Measurements from ENCODE around the gene LRFN5. TPM values are rescaled to one million over a fixed set of nuclear protein-coding genes. Genes with fewer than 3 reads are reported as not detected.
"Not testable (repeated sequence)": the region's sequence is repeated elsewhere in the genome, so short reads cannot be mapped to it uniquely, and the experiment has no call there.

Gene LRFN5
- total RNA-seq (1 to 10 TPM in 2 of 4 donors, under 1 TPM in 2; 0.08 to 1.3 (median 0.69) TPM), polyA plus RNA-seq (under 1 TPM; 0.06 to 0.27 (median 0.13) TPM)
- long read RNA-seq, donor 1 = 0 reads
- long read RNA-seq, donor 2 = 0 reads

DNA sequence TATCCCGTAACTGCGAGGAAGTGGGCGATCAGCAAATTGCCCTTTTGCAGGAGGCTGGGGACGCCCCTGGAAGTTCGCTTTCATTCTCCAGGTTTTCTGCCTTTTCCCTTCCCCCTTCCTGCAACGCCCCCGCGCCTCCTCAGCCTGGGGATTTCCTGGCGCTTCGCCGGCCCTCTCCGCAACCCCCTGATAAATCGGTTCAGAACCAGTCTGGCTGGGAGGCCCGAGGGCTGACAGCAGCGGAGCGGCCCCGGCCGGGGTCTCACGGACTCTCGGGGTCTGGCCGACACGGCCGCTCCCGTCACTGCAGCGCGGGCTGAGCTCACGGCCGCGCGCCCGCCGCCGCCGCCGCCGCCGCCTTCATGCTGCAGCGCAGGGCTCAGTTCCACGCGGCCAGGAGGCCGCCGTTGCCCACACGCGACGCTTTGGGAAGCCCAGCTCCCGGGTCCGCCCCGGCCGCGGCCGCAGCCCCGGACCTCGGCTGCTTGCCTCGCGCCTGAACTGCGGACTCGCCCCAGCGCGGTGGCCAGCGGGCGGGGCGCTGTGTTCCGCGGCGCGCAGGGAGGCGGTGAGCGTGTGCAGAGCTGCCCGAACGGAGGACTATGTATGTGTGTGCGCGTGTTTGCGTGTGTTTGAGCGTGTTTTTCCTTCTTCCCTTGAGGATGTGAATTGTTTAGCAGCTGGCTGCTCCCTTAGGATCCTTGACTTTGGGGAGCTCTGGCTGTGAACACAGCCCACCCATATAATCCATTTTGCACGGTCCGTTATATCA lies at the start of gene LRFN5:
Gene LRFN5 (plus strand): TSS at position 345 of the 772 bp plus-strand sequence.
- H3K27me3 ChIP-seq (ENCODE audit: insufficient read depth in 3 of 3, low read length in 2 of 3) = peaks cover 5 to 64% (median 25%) of the 10 kb centered on the region in 3 donors
- intact Hi-C loops (cut with DNase I) = no loop called here
- peak; percentile 36 to 66 (median 62) for ATAC-seq
- H3K4me1 ChIP-seq = no peaks in the 10 kb centered on the region
- no peak within 1 kb of the TSS for H3K27ac ChIP-seq
- no peak for TF ChIP-seq CTCF (IDR thresholded peaks at IDR 0.05)
- 0 to 1% (median 0%) methylated on average over 53 to 76 of the region's 76 CpGs for WGBS, 3 donors
- DNase-seq = peak; percentile 36 to 54
- no peaks in the 10 kb centered on the region for H3K36me3 ChIP-seq (ENCODE audit: insufficient read depth in 1 of 2, low read depth in 1 of 2)
- H3K4me3 ChIP-seq = peak within 1 kb of the TSS; percentile 64
- no peaks in the 10 kb centered on the region for H3K9me3 ChIP-seq

GRCh38 chr14:41558490-41558889 lies 48.2 kb upstream of the LRFN5 start:
- no peak overlapping the region for H3K4me3 ChIP-seq

GRCh38 chr14:41566864-41567263 lies 39.8 kb upstream of the LRFN5 start:
- DNase-seq; ATAC-seq; H3K4me3 ChIP-seq; H3K36me3 ChIP-seq (ENCODE audit: insufficient read depth in 1 of 2, low read depth in 1 of 2); H3K9me3 ChIP-seq; H3K27me3 ChIP-seq (ENCODE audit: insufficient read depth in 3 of 3, low read length in 2 of 3); intact Hi-C loops (cut with DNase I); H3K4me1 ChIP-seq; H3K27ac ChIP-seq: not testable (repeated sequence)
- 94 to 100% (median 100%) methylated on average over 2 to 3 of the region's 3 CpGs for whole genome bisulfite sequencing, 3 donors

More at GRCh38 chr14:41558490-41558889, 48.2 kb upstream of the LRFN5 start:
- ATAC-seq = no peak
- H3K27ac ChIP-seq = no peak overlapping the region
- H3K36me3 ChIP-seq (ENCODE audit: insufficient read depth in 1 of 2, low read depth in 1 of 2) = no peaks in the 10 kb centered on the region
- no peaks in the 10 kb centered on the region for H3K9me3 ChIP-seq
- intact Hi-C loops (cut with DNase I) = no loop called here
- H3K4me1 ChIP-seq = no peaks in the 10 kb centered on the region
- no peak for TF ChIP-seq CTCF (IDR thresholded peaks at IDR 0.05)
- no peaks in the 10 kb centered on the region for H3K27me3 ChIP-seq (ENCODE audit: insufficient read depth in 3 of 3, low read length in 2 of 3)
- DNase-seq = no peak

DNA sequence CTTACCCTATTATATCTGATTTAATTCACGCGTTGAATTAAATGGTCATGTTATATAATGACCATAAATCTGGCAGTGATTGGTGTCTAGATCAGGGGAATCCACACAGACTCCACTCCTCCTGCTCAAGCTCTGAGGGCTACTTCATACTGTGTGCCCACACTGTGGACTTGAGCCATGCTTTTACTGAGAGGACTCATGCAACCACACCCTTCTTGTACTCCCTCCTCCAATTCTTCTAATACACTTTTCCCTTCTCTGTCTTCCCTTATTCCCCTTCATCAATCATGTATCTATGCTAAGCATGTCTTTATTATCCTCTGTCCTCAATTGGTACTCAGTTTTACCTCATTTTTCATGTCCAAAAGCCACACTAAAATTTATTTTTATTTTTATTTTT lies 37.7 kb upstream of the LRFN5 start:
- no peaks in the 10 kb centered on the region for H3K36me3 ChIP-seq (ENCODE audit: insufficient read depth in 1 of 2, low read depth in 1 of 2)
- no peaks in the 10 kb centered on the region for H3K9me3 ChIP-seq
- no peak overlapping the region for H3K27ac ChIP-seq
- no peaks in the 10 kb centered on the region for H3K4me1 ChIP-seq
- H3K4me3 ChIP-seq = no peak overlapping the region
- ATAC-seq (no peak), DNase-seq (no peak)
- TF ChIP-seq CTCF (IDR thresholded peaks at IDR 0.05) = no peak
- intact Hi-C loops (cut with DNase I) = no loop called here
- no peaks in the 10 kb centered on the region for H3K27me3 ChIP-seq (ENCODE audit: insufficient read depth in 3 of 3, low read length in 2 of 3)
- 93 to 98% (median 96%) methylated on average over 2 of the region's 2 CpGs for WGBS, 3 donors

- H3K9me3 ChIP-seq = no peaks in the 10 kb centered on the region
- H3K36me3 ChIP-seq (ENCODE audit: insufficient read depth in 1 of 2, low read depth in 1 of 2) = no peaks in the 10 kb centered on the region
- no peaks in the 10 kb centered on the region for H3K27me3 ChIP-seq (ENCODE audit: insufficient read depth in 3 of 3, low read length in 2 of 3)
- TF ChIP-seq CTCF (IDR thresholded peaks at IDR 0.05) = no peak
- ATAC-seq (no peak), DNase-seq (no peak)
- no peak overlapping the region for H3K4me3 ChIP-seq
- H3K27ac ChIP-seq = no peak overlapping the region
- intact Hi-C loops (cut with DNase I) = no loop called here
- 52 to 58% (median 56%) methylated on average over 5 of the region's 5 CpGs for WGBS, 3 donors
- no peaks in the 10 kb centered on the region for H3K4me1 ChIP-seq
Measured at GRCh38 chr14:41570415-41571155, 36.1 kb upstream of the LRFN5 start.
